ENCODE results near the gene PPM1J. TPM values are rescaled to one million over a fixed set of nuclear protein-coding genes. Genes with fewer than 3 reads are reported as not detected.

Gene PPM1J
- total RNA-seq, 4 donors from 2014 or later: 2.2 to 4.8 (median 2.9) TPM

DNA sequence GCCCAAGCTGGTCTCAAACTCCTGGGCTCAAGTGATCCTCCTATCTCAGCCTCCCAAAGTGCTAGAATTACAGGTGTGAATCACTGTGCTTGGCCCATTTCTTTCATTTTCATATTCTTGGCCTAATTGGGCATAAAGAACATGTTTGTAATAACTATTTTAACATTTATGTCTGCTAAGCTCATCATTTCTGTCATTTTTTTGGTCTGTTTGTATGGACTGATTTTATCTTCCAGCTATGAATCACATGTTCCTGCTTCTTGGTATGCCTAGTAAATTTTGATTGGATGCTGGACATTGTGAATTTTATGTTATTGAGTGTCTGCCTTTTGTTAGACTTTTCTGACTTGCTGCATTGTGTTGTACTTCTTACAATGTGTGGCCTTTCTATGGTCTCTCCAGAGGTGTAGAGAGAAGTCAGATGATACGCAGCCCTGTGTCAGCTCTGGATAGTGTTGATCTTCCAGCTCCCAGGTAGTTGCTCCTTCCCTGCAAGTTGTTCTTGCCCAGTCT is 39.0 kb upstream of the PPM1J start:
- DNase-seq: no peak
- Histone ChIP-seq H3K4me3 (no peak overlapping the region), H3K27ac (no peak overlapping the region), H3K9me3 (no peaks in the 10 kb centered on the region), H3K27me3 (peaks cover 0 to 23% (median 0%) of the 10 kb centered on the region in 4 donors), H3K4me1 (peaks cover 0 to 9% (median 0%) of the 10 kb centered on the region in 3 donors), H3K36me3 (no peaks in the 10 kb centered on the region)
- intact Hi-C loops (cut with DNase I): no loop called here
- TF ChIP-seq, protein P1, sequence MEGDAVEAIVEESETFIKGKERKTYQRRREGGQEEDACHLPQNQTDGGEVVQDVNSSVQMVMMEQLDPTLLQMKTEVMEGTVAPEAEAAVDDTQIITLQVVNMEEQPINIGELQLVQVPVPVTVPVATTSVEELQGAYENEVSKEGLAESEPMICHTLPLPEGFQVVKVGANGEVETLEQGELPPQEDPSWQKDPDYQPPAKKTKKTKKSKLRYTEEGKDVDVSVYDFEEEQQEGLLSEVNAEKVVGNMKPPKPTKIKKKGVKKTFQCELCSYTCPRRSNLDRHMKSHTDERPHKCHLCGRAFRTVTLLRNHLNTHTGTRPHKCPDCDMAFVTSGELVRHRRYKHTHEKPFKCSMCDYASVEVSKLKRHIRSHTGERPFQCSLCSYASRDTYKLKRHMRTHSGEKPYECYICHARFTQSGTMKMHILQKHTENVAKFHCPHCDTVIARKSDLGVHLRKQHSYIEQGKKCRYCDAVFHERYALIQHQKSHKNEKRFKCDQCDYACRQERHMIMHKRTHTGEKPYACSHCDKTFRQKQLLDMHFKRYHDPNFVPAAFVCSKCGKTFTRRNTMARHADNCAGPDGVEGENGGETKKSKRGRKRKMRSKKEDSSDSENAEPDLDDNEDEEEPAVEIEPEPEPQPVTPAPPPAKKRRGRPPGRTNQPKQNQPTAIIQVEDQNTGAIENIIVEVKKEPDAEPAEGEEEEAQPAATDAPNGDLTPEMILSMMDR (IDR thresholded peaks at IDR 0.05): no peak
- TF ChIP-seq POLR2A (IDR thresholded peaks at IDR 0.05): no peak
- 0 to 36% methylated on average over 1 of the region's 1 CpG for WGBS, 2 donors

DNA sequence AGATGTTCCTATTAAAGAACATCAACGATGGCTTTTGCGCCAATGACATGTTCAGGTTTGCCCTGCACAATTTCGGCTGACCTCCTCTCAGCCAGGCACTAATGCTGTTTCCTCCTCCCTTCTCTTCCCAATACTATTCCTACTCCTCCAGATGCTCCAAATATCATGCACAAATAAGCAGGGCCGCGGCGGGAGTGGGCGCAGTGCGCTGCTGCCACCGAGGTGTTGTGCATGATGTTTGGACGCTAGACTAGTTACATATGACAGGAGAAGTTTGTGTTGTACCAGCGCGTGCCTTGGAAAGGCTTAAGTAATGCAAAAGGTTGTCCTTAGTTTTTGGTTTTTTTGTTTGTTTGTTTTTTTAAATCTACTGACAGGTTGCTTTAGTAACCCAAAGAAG is 33.3 kb upstream of the PPM1J start:
- peaks cover 0 to 29% (median under 1%) of the 10 kb centered on the region in 4 donors for H3K27me3 ChIP-seq
- no peak overlapping the region for H3K27ac ChIP-seq
- no peak overlapping the region for H3K4me3 ChIP-seq
- no peaks in the 10 kb centered on the region for H3K9me3 ChIP-seq
- intact Hi-C loops (cut with DNase I): no loop called here
- no peak for DNase-seq
- H3K4me1 ChIP-seq: peaks cover 6 to 12% (median 8%) of the 10 kb centered on the region in 3 donors
- WGBS, 2 donors: 90 to 95% methylated on average over 12 of the region's 12 CpGs
- H3K36me3 ChIP-seq: no peaks in the 10 kb centered on the region
- TF ChIP-seq POLR2A (IDR thresholded peaks at IDR 0.05): no peak
- TF ChIP-seq, protein P1 (IDR thresholded peaks at IDR 0.05): no peak

DNA sequence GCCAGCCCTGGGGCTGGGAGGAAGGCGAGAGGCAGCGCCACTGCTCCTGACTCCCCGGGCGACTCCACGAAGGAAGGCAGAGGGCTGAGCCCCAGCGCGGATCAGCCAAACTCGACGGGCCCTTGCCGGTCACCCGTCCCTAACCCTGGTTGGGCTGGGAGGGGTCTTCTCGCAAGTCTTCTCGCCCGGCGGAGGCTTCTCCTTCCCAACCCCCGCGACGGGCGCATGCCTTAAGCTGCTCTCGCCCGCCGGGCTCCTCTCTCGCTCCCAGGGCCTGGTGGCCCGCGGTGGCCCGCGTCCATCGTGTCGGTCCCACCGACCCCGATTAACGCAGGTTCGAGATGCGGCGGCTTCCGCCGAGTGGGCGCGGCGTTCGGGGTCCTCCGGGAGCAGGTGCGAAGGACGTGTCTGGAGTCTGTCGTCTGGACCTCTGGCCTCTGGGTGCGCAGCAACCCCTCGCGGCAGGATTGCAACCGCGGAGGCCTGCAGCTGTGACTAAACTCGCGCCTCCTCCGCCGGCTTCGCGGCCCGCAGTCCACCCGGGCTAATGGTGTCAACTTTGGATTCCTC is 29.0 kb upstream of the PPM1J start:
- H3K4me3 ChIP-seq: peak overlapping the region; percentile 14 to 59 (median 43)
- H3K27ac ChIP-seq: no peak overlapping the region
- H3K4me1 ChIP-seq: peaks cover 6 to 13% (median 10%) of the 10 kb centered on the region in 3 donors
- DNase-seq: no peak
- H3K9me3 ChIP-seq: no peaks in the 10 kb centered on the region
- H3K36me3 ChIP-seq: no peaks in the 10 kb centered on the region
- no peak for TF ChIP-seq POLR2A (IDR thresholded peaks at IDR 0.05)
- TF ChIP-seq, protein P1 (IDR thresholded peaks at IDR 0.05): peak in 3 of 6 experiments; percentile 19 to 56 (median 20)
- peaks cover 0 to 46% (median 3%) of the 10 kb centered on the region in 4 donors for H3K27me3 ChIP-seq
- intact Hi-C loops (cut with DNase I): no loop called here
- 10% methylated on average over 2 of the region's 58 CpGs; no CpG with 5 or more reads in 1 of the 2 donors for WGBS, 2 donors

DNA sequence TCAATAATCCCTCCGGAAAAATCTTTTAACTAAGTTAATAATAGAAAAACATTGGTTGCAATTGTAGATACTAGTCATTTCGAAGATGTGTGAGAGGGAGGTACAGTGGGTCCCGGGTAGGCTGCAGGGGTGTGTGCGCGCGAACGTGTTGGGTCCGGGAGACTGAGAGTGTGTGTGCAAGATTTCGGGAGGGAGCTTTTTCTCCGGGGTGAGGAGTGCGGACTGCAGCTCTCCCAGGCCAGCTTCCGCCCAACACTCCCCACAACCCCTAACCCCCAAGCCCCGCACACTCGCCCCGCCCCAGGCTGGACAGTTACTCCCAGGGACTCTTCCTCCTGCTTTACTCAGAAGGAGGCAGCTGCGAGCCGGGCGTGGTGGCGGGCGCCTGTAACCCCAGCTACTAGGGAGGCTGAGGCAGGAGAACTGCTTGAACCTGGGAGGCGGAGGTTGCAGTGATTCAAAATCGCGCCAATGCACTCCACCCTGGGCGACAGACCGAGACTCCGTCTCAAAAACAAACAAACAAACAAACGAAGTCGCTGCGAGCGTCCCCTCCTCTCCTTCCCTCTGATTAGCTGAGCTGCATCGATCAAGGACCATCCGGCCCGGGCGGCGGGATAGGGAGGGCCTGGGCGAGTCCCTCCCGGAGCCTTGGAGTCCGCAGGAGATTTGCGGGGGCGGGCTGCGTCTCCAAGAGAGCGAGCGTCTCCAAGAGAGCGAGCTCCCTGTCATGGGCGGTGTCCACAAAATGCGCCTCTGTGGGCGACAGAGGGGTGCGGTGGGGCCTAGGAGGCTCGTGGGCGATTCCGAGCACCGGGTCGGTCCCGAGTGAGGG is 28.3 kb upstream of the PPM1J start:
- Histone ChIP-seq H3K36me3 (no peaks in the 10 kb centered on the region), H3K4me1 (peaks cover 6 to 13% (median 10%) of the 10 kb centered on the region in 3 donors), H3K27me3 (peaks cover 0 to 46% (median 3%) of the 10 kb centered on the region in 4 donors), H3K27ac (no peak overlapping the region), H3K4me3 (peak overlapping the region; percentile 14 to 59 (median 43)), H3K9me3 (no peaks in the 10 kb centered on the region)
- no peak for DNase-seq
- TF ChIP-seq, protein P1 (IDR thresholded peaks at IDR 0.05): no peak
- no peak for TF ChIP-seq POLR2A (IDR thresholded peaks at IDR 0.05)
- 46 to 67% methylated on average over 3 to 11 of the region's 54 CpGs for WGBS, 2 donors
- intact Hi-C loops (cut with DNase I): no loop called here

DNA sequence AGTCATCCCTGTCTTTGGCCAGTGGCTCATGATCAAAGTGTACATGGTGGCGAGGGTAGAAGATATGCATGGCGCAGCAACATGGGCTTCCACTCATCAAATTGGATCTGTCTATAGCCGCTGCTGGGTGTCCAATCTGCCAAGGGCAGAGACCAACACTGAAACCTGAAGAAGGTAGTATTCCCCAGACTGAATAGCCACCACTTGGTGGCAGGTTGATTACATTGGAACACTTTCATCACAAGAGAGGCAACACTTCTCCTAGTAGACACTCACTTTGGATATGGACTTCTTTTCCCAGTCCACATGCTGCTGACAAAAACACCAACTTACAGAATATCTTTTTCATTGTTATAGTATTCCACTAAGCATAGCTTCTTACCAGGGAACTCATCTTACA is 22.4 kb upstream of the PPM1J start:
- Histone ChIP-seq H3K36me3 (no peaks in the 10 kb centered on the region), H3K27ac (no peak overlapping the region), H3K27me3 (peaks cover 0 to 19% (median 0%) of the 10 kb centered on the region in 4 donors), H3K9me3 (no peaks in the 10 kb centered on the region), H3K4me3 (no peak overlapping the region), H3K4me1 (no peaks in the 10 kb centered on the region)
- TF ChIP-seq, protein P1 (IDR thresholded peaks at IDR 0.05): no peak
- intact Hi-C loops (cut with DNase I): no loop called here
- no peak for DNase-seq
- WGBS, 2 donors: 92 to 100% methylated on average over 1 to 3 of the region's 3 CpGs

All from esophagus squamous epithelium (tissue), 5 donors.